ENCODE data around the gene SEMA4D.

The SEMA4D gene

DNA sequence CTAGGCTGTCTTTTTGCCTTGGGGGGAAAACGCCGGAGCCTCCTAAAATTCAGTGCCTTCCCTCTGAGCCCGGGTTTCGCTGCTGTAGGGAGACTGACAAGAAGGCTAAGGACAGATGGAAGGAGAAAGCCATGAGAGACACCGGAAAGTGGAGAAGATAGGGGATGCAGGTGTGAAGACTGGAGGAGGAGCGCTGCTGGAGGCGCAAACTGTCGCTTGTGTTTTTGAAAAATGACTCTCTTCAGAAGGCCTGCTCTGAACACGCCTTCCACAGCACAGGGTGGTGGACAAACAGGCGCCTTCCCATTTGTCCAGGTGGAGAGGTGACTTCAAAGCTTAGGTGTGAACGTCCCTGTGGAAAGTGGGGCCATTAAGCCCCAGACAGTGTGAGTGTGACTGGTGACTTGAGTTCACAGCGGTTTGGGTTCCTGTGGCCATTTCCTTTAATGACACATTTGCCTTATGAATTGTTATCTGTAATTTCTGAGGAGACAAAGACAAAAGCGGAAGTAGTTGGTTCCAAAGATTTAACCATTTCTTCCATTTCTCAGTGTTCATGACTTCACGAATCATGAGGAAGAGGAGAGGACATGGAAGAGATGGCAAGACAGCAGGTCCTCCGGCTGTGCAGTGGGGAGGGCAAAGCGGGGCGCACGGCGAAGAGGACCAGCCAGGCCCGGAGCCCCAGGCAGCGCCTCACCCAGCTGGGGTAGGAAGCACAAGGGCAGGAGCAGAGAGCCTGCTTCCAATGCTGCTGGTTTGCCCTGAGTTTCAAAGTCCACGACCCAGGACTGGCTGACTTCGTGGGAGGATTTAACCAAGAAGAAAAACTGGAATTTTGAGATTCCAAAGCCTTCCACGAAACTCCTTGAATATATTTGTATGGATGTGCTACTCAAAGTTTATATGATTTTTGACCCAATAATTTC is 27.8 kb upstream of the SEMA4D start:
- POLR2A ChIA-PET: no interaction called here

GRCh38 chr9:89524963-89525362 is 27.1 kb upstream of the SEMA4D start:
- no peak for DNase-seq (ENCODE audit: low read depth, low spot score)
- TF ChIP-seq CTCF (IDR thresholded peaks at IDR 0.05; ENCODE audit: insufficient read depth, low read length, missing control alignments): no peak
- ChIA-PET CTCF (no interaction called here), POLR2A (no interaction called here)
- H3K4me3 ChIP-seq (ENCODE audit: low read depth, low read length): no peak overlapping the region

More for the DNA sequence above, 27.8 kb upstream of the SEMA4D start:
- DNase-seq (ENCODE audit: low read depth, low spot score): no peak
- H3K4me3 ChIP-seq (ENCODE audit: low read depth, low read length): no peak overlapping the region
- no peak for TF ChIP-seq CTCF (IDR thresholded peaks at IDR 0.05; ENCODE audit: insufficient read depth, low read length, missing control alignments)
- CTCF ChIA-PET: no interaction called here

GRCh38 chr9:89523948-89524347 is 26.0 kb upstream of the SEMA4D start:
- CTCF ChIA-PET: no interaction called here
- no peak for DNase-seq (ENCODE audit: low read depth, low spot score)
- POLR2A ChIA-PET: no interaction called here

GRCh38 chr9:89522959-89523285 is 25.0 kb upstream of the SEMA4D start:
- CTCF ChIA-PET: no interaction called here
- no peak for TF ChIP-seq CTCF (IDR thresholded peaks at IDR 0.05; ENCODE audit: insufficient read depth, low read length, missing control alignments)
- no peak for DNase-seq (ENCODE audit: low read depth, low spot score)
- H3K4me3 ChIP-seq (ENCODE audit: low read depth, low read length): no peak overlapping the region
- POLR2A ChIA-PET: no interaction called here

More at GRCh38 chr9:89523948-89524347, 26.0 kb upstream of the SEMA4D start:
- TF ChIP-seq CTCF (IDR thresholded peaks at IDR 0.05; ENCODE audit: insufficient read depth, low read length, missing control alignments): no peak
- no peak overlapping the region for H3K4me3 ChIP-seq (ENCODE audit: low read depth, low read length)

GRCh38 chr9:89522261-89522958 is 24.5 kb upstream of the SEMA4D start:
- no peak for TF ChIP-seq CTCF (IDR thresholded peaks at IDR 0.05; ENCODE audit: insufficient read depth, low read length, missing control alignments)
- no peak for DNase-seq (ENCODE audit: low read depth, low spot score)
- ChIA-PET CTCF (no interaction called here), POLR2A (no interaction called here)
- H3K4me3 ChIP-seq (ENCODE audit: low read depth, low read length): no peak overlapping the region

GRCh38 chr9:89519366-89519805 is 21.5 kb upstream of the SEMA4D start:
- no peak overlapping the region for H3K4me3 ChIP-seq (ENCODE audit: low read depth, low read length)
- DNase-seq (ENCODE audit: low read depth, low spot score): no peak
- POLR2A ChIA-PET: no interaction called here
- no peak for TF ChIP-seq CTCF (IDR thresholded peaks at IDR 0.05; ENCODE audit: insufficient read depth, low read length, missing control alignments)
- CTCF ChIA-PET: no interaction called here
